Measurements from ENCODE around the gene KIF2B.

KIF2B gene, protein sequence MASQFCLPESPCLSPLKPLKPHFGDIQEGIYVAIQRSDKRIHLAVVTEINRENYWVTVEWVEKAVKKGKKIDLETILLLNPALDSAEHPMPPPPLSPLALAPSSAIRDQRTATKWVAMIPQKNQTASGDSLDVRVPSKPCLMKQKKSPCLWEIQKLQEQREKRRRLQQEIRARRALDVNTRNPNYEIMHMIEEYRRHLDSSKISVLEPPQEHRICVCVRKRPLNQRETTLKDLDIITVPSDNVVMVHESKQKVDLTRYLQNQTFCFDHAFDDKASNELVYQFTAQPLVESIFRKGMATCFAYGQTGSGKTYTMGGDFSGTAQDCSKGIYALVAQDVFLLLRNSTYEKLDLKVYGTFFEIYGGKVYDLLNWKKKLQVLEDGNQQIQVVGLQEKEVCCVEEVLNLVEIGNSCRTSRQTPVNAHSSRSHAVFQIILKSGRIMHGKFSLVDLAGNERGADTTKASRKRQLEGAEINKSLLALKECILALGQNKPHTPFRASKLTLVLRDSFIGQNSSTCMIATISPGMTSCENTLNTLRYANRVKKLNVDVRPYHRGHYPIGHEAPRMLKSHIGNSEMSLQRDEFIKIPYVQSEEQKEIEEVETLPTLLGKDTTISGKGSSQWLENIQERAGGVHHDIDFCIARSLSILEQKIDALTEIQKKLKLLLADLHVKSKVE

GRCh38 chr17:53822764-53823163 lies at the start of gene KIF2B:
KIF2B (plus strand) TSS chr17:53822927; CDS start chr17:53823034, 107 bp downstream.
- TF ChIP-seq, protein P1, sequence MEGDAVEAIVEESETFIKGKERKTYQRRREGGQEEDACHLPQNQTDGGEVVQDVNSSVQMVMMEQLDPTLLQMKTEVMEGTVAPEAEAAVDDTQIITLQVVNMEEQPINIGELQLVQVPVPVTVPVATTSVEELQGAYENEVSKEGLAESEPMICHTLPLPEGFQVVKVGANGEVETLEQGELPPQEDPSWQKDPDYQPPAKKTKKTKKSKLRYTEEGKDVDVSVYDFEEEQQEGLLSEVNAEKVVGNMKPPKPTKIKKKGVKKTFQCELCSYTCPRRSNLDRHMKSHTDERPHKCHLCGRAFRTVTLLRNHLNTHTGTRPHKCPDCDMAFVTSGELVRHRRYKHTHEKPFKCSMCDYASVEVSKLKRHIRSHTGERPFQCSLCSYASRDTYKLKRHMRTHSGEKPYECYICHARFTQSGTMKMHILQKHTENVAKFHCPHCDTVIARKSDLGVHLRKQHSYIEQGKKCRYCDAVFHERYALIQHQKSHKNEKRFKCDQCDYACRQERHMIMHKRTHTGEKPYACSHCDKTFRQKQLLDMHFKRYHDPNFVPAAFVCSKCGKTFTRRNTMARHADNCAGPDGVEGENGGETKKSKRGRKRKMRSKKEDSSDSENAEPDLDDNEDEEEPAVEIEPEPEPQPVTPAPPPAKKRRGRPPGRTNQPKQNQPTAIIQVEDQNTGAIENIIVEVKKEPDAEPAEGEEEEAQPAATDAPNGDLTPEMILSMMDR (IDR thresholded peaks at IDR 0.05): no peak
- no peak for TF ChIP-seq ZFX (IDR thresholded peaks at IDR 0.05; ENCODE audit: borderline replicate concordance)
- no peak within 1 kb of the TSS for H3K27ac ChIP-seq

DNA sequence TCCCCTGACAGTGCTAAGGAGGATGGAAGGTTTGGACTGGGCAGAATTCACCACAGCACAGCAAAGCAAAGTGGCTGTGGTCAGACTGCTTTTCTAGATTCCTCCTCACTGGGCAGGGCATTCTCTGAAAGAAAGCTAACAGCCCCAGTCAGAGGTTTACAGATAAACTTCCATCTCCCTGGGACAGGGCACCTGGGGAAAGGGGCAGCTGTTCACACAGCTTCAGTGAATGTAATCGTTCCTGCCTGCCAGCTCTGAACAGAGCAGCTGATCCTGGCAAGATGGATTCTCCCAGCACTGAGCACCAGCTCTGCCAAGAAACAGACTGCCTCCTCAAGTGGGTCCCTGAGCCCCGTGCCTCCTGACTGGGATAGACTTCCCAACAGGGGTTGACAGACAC lies 42.4 kb upstream of the KIF2B start:
- H3K27ac ChIP-seq: no peak overlapping the region
- TF ChIP-seq, protein P1 (IDR thresholded peaks at IDR 0.05): no peak
- TF ChIP-seq ZFX (IDR thresholded peaks at IDR 0.05; ENCODE audit: borderline replicate concordance): no peak

- TF ChIP-seq ZFX (IDR thresholded peaks at IDR 0.05; ENCODE audit: borderline replicate concordance): no peak
- TF ChIP-seq, protein P1 (IDR thresholded peaks at IDR 0.05): no peak
- H3K27ac ChIP-seq: no peak overlapping the region
These were observed 31.2 kb upstream of the KIF2B start for GRCh38 chr17:53791551-53791950.

DNA sequence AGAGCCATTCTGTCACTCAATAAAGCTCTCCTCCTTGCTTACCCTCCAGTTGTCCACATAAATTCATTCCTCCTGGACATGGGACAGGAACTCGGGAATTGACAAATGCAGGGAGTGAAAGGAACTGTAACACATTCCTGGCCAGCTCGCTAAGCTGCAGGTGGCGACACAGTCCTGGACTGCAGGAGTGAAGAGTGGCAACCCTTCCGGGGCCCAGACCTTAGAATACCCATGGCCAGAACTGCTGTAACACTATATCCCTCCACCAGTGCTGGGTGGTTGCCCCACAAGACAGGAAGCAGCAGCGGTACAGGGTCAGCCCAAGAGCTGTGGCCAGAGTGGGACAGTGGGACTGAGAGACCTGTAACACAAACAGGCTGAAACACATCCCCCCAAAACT lies 30.3 kb upstream of the KIF2B start:
- no peak overlapping the region for H3K27ac ChIP-seq
- no peak for TF ChIP-seq ZFX (IDR thresholded peaks at IDR 0.05; ENCODE audit: borderline replicate concordance)

- H3K27ac ChIP-seq: no peak overlapping the region
- TF ChIP-seq, protein P1 (IDR thresholded peaks at IDR 0.05): no peak
- no peak for TF ChIP-seq ZFX (IDR thresholded peaks at IDR 0.05; ENCODE audit: borderline replicate concordance)
These were observed 29.7 kb upstream of the KIF2B start for GRCh38 chr17:53792997-53793396.

DNA sequence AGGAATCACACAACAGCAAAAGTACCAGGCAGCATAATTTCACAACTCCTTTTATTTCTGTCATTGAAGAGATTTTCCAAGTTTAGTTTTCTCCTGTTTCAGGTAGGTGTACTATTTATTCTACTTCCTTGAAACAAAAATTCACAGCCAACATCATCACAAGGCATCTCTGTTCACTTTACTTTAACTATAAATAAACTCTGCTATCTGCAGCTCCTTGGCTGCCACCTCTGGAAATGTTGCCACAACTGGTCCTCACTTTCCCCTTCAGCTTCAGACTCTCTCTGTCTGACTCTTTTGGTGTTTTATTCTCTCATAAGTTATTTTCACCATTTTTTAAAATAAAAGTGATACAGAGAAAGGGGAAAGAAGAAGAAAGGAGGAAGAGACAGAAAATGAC lies 27.9 kb upstream of the KIF2B start:
- H3K27ac ChIP-seq: no peak overlapping the region
- no peak for TF ChIP-seq ZFX (IDR thresholded peaks at IDR 0.05; ENCODE audit: borderline replicate concordance)
- TF ChIP-seq, protein P1 (IDR thresholded peaks at IDR 0.05): no peak

GRCh38 chr17:53796642-53797041 lies 26.1 kb upstream of the KIF2B start:
- TF ChIP-seq, protein P1 (IDR thresholded peaks at IDR 0.05): no peak
- no peak for TF ChIP-seq ZFX (IDR thresholded peaks at IDR 0.05; ENCODE audit: borderline replicate concordance)
- no peak overlapping the region for H3K27ac ChIP-seq

Measured in 22Rv1 (cell line).